ENCODE results near the gene AQP1. TPM values are rescaled to one million over a fixed set of nuclear protein-coding genes. Genes with fewer than 3 reads are reported as not detected.

Gene AQP1
- total RNA-seq, 1 donor, result 2.8 TPM

GRCh38 chr7:30917216-30917893 is 5.7 kb downstream of the AQP1 start:
- TF ChIP-seq, protein P1, sequence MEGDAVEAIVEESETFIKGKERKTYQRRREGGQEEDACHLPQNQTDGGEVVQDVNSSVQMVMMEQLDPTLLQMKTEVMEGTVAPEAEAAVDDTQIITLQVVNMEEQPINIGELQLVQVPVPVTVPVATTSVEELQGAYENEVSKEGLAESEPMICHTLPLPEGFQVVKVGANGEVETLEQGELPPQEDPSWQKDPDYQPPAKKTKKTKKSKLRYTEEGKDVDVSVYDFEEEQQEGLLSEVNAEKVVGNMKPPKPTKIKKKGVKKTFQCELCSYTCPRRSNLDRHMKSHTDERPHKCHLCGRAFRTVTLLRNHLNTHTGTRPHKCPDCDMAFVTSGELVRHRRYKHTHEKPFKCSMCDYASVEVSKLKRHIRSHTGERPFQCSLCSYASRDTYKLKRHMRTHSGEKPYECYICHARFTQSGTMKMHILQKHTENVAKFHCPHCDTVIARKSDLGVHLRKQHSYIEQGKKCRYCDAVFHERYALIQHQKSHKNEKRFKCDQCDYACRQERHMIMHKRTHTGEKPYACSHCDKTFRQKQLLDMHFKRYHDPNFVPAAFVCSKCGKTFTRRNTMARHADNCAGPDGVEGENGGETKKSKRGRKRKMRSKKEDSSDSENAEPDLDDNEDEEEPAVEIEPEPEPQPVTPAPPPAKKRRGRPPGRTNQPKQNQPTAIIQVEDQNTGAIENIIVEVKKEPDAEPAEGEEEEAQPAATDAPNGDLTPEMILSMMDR (IDR thresholded peaks at IDR 0.05; ENCODE audit: insufficient read depth, low read length), result no peak
- H3K4me3 ChIP-seq (ENCODE audit: low read depth, low read length), result no peak overlapping the region
- no peak for DNase-seq (ENCODE audit: low read depth)

GRCh38 chr7:30918676-30919075 is 7.0 kb downstream of the AQP1 start:
- TF ChIP-seq, protein P1 (IDR thresholded peaks at IDR 0.05; ENCODE audit: insufficient read depth, low read length), result no peak
- H3K4me3 ChIP-seq (ENCODE audit: low read depth, low read length), result no peak overlapping the region
- DNase-seq (ENCODE audit: low read depth), result no peak

DNA sequence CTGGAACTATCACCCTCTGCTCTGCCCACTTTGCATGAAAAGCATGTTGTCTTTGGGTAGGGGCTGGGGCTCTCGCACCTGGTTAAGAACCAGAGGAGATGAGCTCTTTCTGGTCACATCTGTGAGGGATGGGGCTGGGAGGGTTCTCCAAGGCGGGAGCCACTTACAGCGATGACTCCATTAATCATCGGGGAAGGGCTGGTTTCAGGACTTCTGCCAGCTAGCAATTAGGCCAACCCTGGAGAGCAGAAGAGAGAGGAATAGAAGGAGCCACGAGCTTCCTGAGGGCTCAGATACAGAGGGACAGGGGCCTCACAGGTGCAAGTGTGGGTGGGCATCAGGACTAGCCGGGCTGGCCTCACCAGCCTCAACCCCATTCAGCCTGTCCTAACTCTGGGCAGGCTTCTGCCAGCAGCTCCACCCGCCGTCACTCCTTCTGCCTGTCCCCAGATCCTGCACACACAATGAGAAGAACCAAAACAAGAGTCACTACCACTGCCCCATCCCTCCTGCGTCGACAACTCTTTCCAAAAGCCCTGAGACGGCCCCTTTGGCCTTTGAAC is 8.4 kb downstream of the AQP1 start:
- TF ChIP-seq, protein P1 (IDR thresholded peaks at IDR 0.05; ENCODE audit: insufficient read depth, low read length), result no peak
- no peak overlapping the region for H3K4me3 ChIP-seq (ENCODE audit: low read depth, low read length)
- DNase-seq (ENCODE audit: low read depth), result peak; percentile 57

- no peak overlapping the region for H3K4me3 ChIP-seq (ENCODE audit: low read depth, low read length)
- DNase-seq (ENCODE audit: low read depth), result peak; percentile 63
- TF ChIP-seq, protein P1 (IDR thresholded peaks at IDR 0.05; ENCODE audit: insufficient read depth, low read length), result no peak
These were observed 9.2 kb downstream of the AQP1 start for GRCh38 chr7:30920584-30921539.

DNA sequence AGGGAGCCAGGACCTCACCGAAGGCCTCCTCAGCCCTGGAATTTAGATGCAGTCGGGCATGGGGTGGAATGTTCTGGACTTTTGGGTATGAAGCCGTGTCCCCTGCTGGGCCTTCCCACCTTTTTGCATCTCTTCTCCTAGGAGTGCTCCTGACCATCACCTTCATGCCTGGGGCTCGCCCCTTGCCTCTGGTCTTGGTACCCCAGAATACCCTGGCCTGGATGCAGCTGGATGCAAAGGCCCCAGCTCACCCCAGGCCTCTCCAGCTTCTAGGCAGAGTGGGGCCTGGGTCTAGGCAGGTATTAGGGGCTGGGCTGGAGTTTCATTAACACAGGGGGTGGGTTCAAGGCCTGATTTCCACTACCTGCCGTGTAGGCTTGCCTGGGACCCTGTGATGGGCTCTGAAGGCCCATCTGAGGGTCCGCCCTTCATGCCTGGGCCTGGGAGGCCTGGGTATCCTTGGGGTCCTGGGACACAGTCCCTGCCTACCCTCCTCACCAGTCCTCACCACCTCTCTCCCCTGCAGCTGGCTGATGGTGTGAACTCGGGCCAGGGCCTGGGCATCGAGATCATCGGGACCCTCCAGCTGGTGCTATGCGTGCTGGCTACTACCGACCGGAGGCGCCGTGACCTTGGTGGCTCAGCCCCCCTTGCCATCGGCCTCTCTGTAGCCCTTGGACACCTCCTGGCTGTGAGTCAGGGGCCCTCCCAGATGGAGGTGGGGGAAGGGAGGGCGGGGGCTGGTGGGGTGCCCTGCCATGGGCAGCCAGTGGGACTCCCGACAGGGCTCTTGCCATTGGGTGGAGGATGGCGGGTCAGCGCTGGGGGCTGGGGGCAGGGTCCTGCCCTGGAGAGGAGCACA is 10.1 kb downstream of the AQP1 start:
- H3K4me3 ChIP-seq (ENCODE audit: low read depth, low read length), result no peak overlapping the region
- no peak for DNase-seq (ENCODE audit: low read depth)
- TF ChIP-seq, protein P1 (IDR thresholded peaks at IDR 0.05; ENCODE audit: insufficient read depth, low read length), result no peak

DNA sequence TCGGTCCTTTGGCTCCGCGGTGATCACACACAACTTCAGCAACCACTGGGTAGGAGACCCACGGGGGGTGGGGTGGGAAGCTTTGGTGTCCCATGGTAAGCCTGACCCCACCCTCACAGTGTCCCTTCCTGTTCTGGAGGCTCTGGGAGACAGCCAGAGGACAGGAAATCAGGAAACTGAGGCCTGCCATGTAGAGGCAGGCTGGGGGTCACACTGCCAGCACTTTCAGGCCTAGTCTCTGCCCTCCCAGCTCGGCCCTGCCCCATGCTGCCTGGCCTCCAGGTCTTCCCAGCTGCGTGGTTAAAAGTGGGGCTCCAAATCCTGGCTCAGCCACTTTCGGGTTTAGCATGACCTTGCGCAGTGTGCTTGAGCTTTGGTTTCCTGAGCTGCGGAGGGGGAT is 10.9 kb downstream of the AQP1 start:
- TF ChIP-seq, protein P1 (IDR thresholded peaks at IDR 0.05; ENCODE audit: insufficient read depth, low read length), result no peak
- no peak overlapping the region for H3K4me3 ChIP-seq (ENCODE audit: low read depth, low read length)
- DNase-seq (ENCODE audit: low read depth), result no peak

Measured in fibroblast of the aortic adventitia (primary cell).